H1 (cell line): Measurements from ENCODE around the gene PARS2. TPM values are rescaled to one million over a fixed set of nuclear protein-coding genes. Genes with fewer than 3 reads are reported as not detected.

ENCODE experiments used
- CTCF ChIA-PET: fragments of 300-600 bp; sonication (Branson Sonifier 250); formaldehyde crosslinking; loops from one replicate; lab custom pipeline; 2021; ENCODE audit not compliant: partially characterized antibody; lab: Charles Lee
- POLR2A ChIA-PET: fragments of 300-600 bp; sonication (Branson Sonifier 250); formaldehyde crosslinking; loops from one replicate; lab custom pipeline; 2021; ENCODE audit warnings: inconsistent platforms; ENCODE audit not compliant: partially characterized antibody; lab: Charles Lee
- DNase-seq, 2 experiments: peaks; one replicate each; pipeline versions ENCODE4 v3.0.0 to v3.0.0-alpha.2; 2010 to 2022; ENCODE audit warnings: low spot score in 2 of 2, low read depth in 1 of 2, mixed read lengths in 1 of 2
- FAIRE-seq: peaks from 2 replicates; lab custom pipeline; 2011; peaks lifted over from hg19 to GRCh38; lab: Jason Lieb, UNC
- H2AFZ ChIP-seq: 2 replicates; pipeline ENCODE4 v1.8.1; 2012; ENCODE audit warnings: low read length, inconsistent platforms
- H2AK5ac ChIP-seq: 2 replicates; pipeline ENCODE4 v1.6.1; 2013; ENCODE audit warnings: low read depth, low read length
- H2BK120ac ChIP-seq: replicated peaks from 2 replicates; pipeline ENCODE3; 2013; ENCODE audit warnings: low read depth, low read length, inconsistent platforms
- H2BK12ac ChIP-seq: 2 replicates; pipeline ENCODE4 v1.6.1; 2013; ENCODE audit warnings: low read depth, low read length
- H2BK15ac ChIP-seq: 2 replicates; pipeline ENCODE4 v1.6.1; 2013; ENCODE audit warnings: low read length
- H2BK20ac ChIP-seq: 2 replicates; pipeline ENCODE4 v1.6.1; 2013; ENCODE audit warnings: low read length
- H2BK5ac ChIP-seq: 2 replicates; pipeline ENCODE4 v1.6.1; 2013; ENCODE audit warnings: low read depth, low read length
- H3K14ac ChIP-seq: 2 replicates; pipeline ENCODE4 v1.6.1; 2013; ENCODE audit warnings: inconsistent platforms; ENCODE audit not compliant: insufficient read length
- H3K18ac ChIP-seq: 2 replicates; pipeline ENCODE4 v1.6.1; 2013; ENCODE audit warnings: low read length; ENCODE audit errors: extremely low read depth
- H3K23ac ChIP-seq: 2 replicates; pipeline ENCODE4 v1.6.1; 2013; ENCODE audit warnings: inconsistent platforms; ENCODE audit not compliant: insufficient read length
- H3K23me2 ChIP-seq: 2 replicates; pipeline ENCODE4 v1.6.1; 2013; ENCODE audit warnings: low read depth, low read length
- H3K27ac ChIP-seq: 2 replicates; pipeline ENCODE4 v1.6.1; 2011; ENCODE audit warnings: low read depth, low read length, inconsistent platforms
- H3K27me3 ChIP-seq, 4 experiments: replicated peaks in 1 of 4; 1 replicate in 1 of 4; 2 replicates in 3 of 4; pipeline versions ENCODE4 v1.6.1 to v1.8.1; 2011 to 2013; ENCODE audit warnings: low read length in 3 of 4, mild to moderate bottlenecking in 3 of 4, inconsistent platforms in 2 of 4, mixed read lengths in 2 of 4, moderate library complexity in 1 of 4; ENCODE audit not compliant: control insufficient read depth in 3 of 4, insufficient read depth in 3 of 4; ENCODE audit errors: extremely low read depth in 1 of 4
- H3K36me3 ChIP-seq, 4 experiments: 2 replicates each; pipeline versions ENCODE4 v1.6.1 to v1.8.1; 2011 to 2013; ENCODE audit warnings: mild to moderate bottlenecking in 4 of 4, low read length in 3 of 4, moderate library complexity in 2 of 4, control low read depth in 1 of 4, inconsistent platforms in 1 of 4; ENCODE audit not compliant: insufficient read depth in 4 of 4, control insufficient read depth in 2 of 4
- H3K4ac ChIP-seq: replicated peaks from 2 replicates; pipeline ENCODE3; 2013; ENCODE audit warnings: low read length, low read depth, mixed read lengths, inconsistent platforms; ENCODE audit not compliant: insufficient read length
- H3K4me1 ChIP-seq, 4 experiments: replicated peaks in 1 of 4; 1 replicate in 1 of 4; 2 replicates in 3 of 4; pipeline versions ENCODE4 v1.6.1 to v1.8.1; 2011 to 2013; ENCODE audit warnings: low read length in 3 of 4, inconsistent platforms in 2 of 4, mixed read lengths in 1 of 4; ENCODE audit not compliant: insufficient read depth in 4 of 4, control insufficient read depth in 3 of 4
- H3K4me2 ChIP-seq, 2 experiments: 2 replicates each; pipeline versions ENCODE4 v1.6.1 to v1.8.1; 2011 to 2013; ENCODE audit warnings: low read depth in 2 of 2, low read length in 2 of 2, control low read depth in 1 of 2, inconsistent platforms in 1 of 2, mild to moderate bottlenecking in 1 of 2; ENCODE audit not compliant: insufficient read depth in 1 of 2
- H3K4me3 ChIP-seq, 4 experiments: fragments of 200-600, 300-600 bp in 1 of 4; sonication (generic), shearing (Covaris generic), sonication (Bioruptor Twin) in 1 of 4; 2 replicates each; pipeline versions ENCODE4 v1.5.1 to v1.8.1; 2011 to 2016; ENCODE audit warnings: low read length in 4 of 4, low read depth in 3 of 4, control low read depth in 2 of 4, inconsistent platforms in 2 of 4, mild to moderate bottlenecking in 2 of 4, mixed read lengths in 1 of 4, moderate library complexity in 1 of 4; ENCODE audit not compliant: insufficient read depth in 2 of 4; ENCODE audit errors: extremely low read depth in 1 of 4
- H3K56ac ChIP-seq: replicated peaks from 2 replicates; pipeline ENCODE3; 2013; ENCODE audit warnings: low read depth, mild to moderate bottlenecking, mixed read lengths, low read length, inconsistent platforms; ENCODE audit not compliant: insufficient read length
- H3K79me1 ChIP-seq: 2 replicates; pipeline ENCODE4 v1.6.1; 2013; ENCODE audit warnings: low read depth, low read length, control low read depth
- H3K79me2 ChIP-seq, 2 experiments: 2 replicates each; pipeline versions ENCODE4 v1.6.1 to v1.8.1; 2012 to 2013; ENCODE audit warnings: low read length in 2 of 2, mild to moderate bottlenecking in 2 of 2, inconsistent platforms in 1 of 2; ENCODE audit not compliant: insufficient read depth in 2 of 2, control insufficient read depth in 1 of 2
- H3K9ac ChIP-seq, 4 experiments: replicated peaks in 1 of 4; 1 replicate in 1 of 4; 2 replicates in 3 of 4; pipeline versions ENCODE4 v1.6.1 to v1.8.1; 2011 to 2013; ENCODE audit warnings: low read depth in 3 of 4, low read length in 3 of 4, control low read depth in 2 of 4, mild to moderate bottlenecking in 2 of 4, moderate library complexity in 2 of 4, inconsistent platforms in 1 of 4; ENCODE audit errors: extremely low read depth in 1 of 4
- H3K9me3 ChIP-seq, 2 experiments: 2 replicates each; pipeline versions ENCODE4 v1.6.1 to v1.8.1; 2012 to 2013; ENCODE audit warnings: mild to moderate bottlenecking in 2 of 2, moderate library complexity in 2 of 2, control low read depth in 1 of 2, inconsistent platforms in 1 of 2, low read depth in 1 of 2, low read length in 1 of 2, mixed read lengths in 1 of 2; ENCODE audit not compliant: insufficient read depth in 2 of 2
- H4K20me1 ChIP-seq, 2 experiments: replicated peaks in 1 of 2; 2 replicates each; pipeline versions ENCODE3 to v1.8.1; 2011 to 2013; ENCODE audit warnings: inconsistent platforms in 2 of 2, low read length in 2 of 2, mild to moderate bottlenecking in 1 of 2; ENCODE audit not compliant: insufficient read depth in 2 of 2, control insufficient read depth in 1 of 2
- H4K5ac ChIP-seq: 2 replicates; pipeline ENCODE4 v1.6.1; 2013; ENCODE audit warnings: low read length, low read depth, mixed read lengths, inconsistent platforms; ENCODE audit not compliant: insufficient read length
- H4K8ac ChIP-seq: 2 replicates; pipeline ENCODE4 v1.8.0; 2013; ENCODE audit warnings: mild to moderate bottlenecking, moderate library complexity, low read length, inconsistent platforms; ENCODE audit not compliant: insufficient read depth; ENCODE audit errors: extremely low read depth
- H4K91ac ChIP-seq: replicated peaks from 2 replicates; pipeline ENCODE3; 2013; ENCODE audit warnings: low read length, mixed read lengths, inconsistent platforms; ENCODE audit not compliant: insufficient read length
- CEBPB ChIP-seq: IDR thresholded peaks from 2 replicates; pipeline ENCODE4 v1.6.1; 2012; ENCODE audit warnings: low read depth, low read length
- KDM1A ChIP-seq: fragments of 200-600, 300-600 bp; sonication (generic); IDR thresholded peaks from 2 replicates; pipeline ENCODE4 v1.7.1; 2016; ENCODE audit warnings: mild to moderate bottlenecking, low read length, borderline replicate concordance
- NANOG ChIP-seq: IDR thresholded peaks from 2 replicates; pipeline ENCODE4 v1.6.1; 2011; ENCODE audit warnings: low read length, low read depth, mild to moderate bottlenecking, inconsistent platforms; ENCODE audit not compliant: insufficient read depth, poor library complexity, severe bottlenecking
- NRF1 ChIP-seq: IDR thresholded peaks from 2 replicates; pipeline ENCODE4 v1.6.1; 2011; ENCODE audit warnings: mild to moderate bottlenecking, low read depth, low read length, improper control_type of control experiment
- SAP30 ChIP-seq: fragments of 300-600 bp; sonication (generic); IDR thresholded peaks from 2 replicates; pipeline ENCODE4 v1.7.1; 2012; ENCODE audit warnings: low read length, moderate library complexity, mild to moderate bottlenecking, inconsistent platforms; ENCODE audit not compliant: insufficient read depth, insufficient replicate concordance
- WGBS, 2 experiments: shearing (Covaris generic) in 1 of 2; methylation state at CpG; one replicate each; pipeline versions ENCODE4 v1.1.6 to v1.1.7; 2013 to 2015; ENCODE audit warnings: low lambda C conversion rate in 2 of 2, mixed read lengths in 2 of 2, inconsistent platforms in 1 of 2, low coverage in 1 of 2, missing lambda C conversion rate in 1 of 2; ENCODE audit not compliant: insufficient replicate concordance in 2 of 2, insufficient coverage in 1 of 2, insufficient read length in 1 of 2; ENCODE audit errors: extremely low coverage in 1 of 2, missing lambda C conversion rate in 1 of 2; 5-methylcytosine and 5-hydroxymethylcytosine counted together
- polyA plus RNA-seq, 7 experiments: library from polyadenylated mRNA; depleted of rRNA in 3 of 7; stranded (reverse) in 5 of 7; unstranded in 2 of 7; fragments of >200 nt in 5 of 7; fragments of 200-250 nt in 2 of 7; gene quantifications; 1 replicate in 5 of 7; 2 replicates in 1 of 7; 4 replicates in 1 of 7; pipeline versions ENCODE4 v1.2.1 to v1.2.3, GENCODE V29; 2011 to 2013; ENCODE audit warnings: missing spikeins in 2 of 7, mixed read lengths in 2 of 7
- total RNA-seq: library from RNA; stranded (reverse); fragmentation: NEBNext Ultra II Directional; extraction: Animal tissue kit (Norgen Biotek cat#: 25700); gene quantifications from 2 replicates; pipeline ENCODE4 v1.2.1, GENCODE V29; 2021
- TF ChIP-seq, protein P1 (sequence below), 3 experiments: IDR thresholded peaks; 1 replicate in 2 of 3; 2 replicates in 1 of 3; pipeline versions ENCODE4 v1.5.1 to v1.6.1; 2011; ENCODE audit warnings: low read length in 3 of 3, mild to moderate bottlenecking in 3 of 3, inconsistent platforms in 2 of 3, low read depth in 1 of 3, moderate library complexity in 1 of 3; ENCODE audit not compliant: insufficient read depth in 1 of 3; ENCODE audit errors: control extremely low read depth in 1 of 3

Gene PARS2
- total and polyA plus RNA-seq, 2 of the 8 experiments (the other 6 are each of a cell fraction or from before 2014, with no cell fraction given), result 8.9 to 10.0 TPM

- Histone ChIP-seq H3K27me3 (peaks cover 0 to 3% (median 0%) of the 10 kb centered on the region in 4 experiments; a peak in 3 of 7 replicates), H4K5ac (no peak overlapping the region), H3K18ac (no peak overlapping the region), H4K91ac (no peak overlapping the region), H3K27ac (no peak overlapping the region), H3K56ac (no peak overlapping the region), H3K4me1 (no peaks in the 10 kb centered on the region; a peak in 1 of 7 replicates), H3K36me3 (peaks cover 0 to 11% (median 4%) of the 10 kb centered on the region in 4 experiments; a peak in 3 of 8 replicates), H2AFZ (peak overlapping the region; percentile 88), H3K4ac (no peak overlapping the region), H3K9me3 (no peaks in the 10 kb centered on the region)
- POLR2A ChIA-PET, result interaction anchor here (0.9 to 2.1 kb wide), 9 partner anchors 10 to 78 kb away, joined by 3 to 9 read pairs (median 4); no protein-coding TSS in a partner anchor
- DNase-seq, result no peak
- TF ChIP-seq, protein P1, sequence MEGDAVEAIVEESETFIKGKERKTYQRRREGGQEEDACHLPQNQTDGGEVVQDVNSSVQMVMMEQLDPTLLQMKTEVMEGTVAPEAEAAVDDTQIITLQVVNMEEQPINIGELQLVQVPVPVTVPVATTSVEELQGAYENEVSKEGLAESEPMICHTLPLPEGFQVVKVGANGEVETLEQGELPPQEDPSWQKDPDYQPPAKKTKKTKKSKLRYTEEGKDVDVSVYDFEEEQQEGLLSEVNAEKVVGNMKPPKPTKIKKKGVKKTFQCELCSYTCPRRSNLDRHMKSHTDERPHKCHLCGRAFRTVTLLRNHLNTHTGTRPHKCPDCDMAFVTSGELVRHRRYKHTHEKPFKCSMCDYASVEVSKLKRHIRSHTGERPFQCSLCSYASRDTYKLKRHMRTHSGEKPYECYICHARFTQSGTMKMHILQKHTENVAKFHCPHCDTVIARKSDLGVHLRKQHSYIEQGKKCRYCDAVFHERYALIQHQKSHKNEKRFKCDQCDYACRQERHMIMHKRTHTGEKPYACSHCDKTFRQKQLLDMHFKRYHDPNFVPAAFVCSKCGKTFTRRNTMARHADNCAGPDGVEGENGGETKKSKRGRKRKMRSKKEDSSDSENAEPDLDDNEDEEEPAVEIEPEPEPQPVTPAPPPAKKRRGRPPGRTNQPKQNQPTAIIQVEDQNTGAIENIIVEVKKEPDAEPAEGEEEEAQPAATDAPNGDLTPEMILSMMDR (IDR thresholded peaks at IDR 0.05; ENCODE audit: control extremely low read depth in 1 of 3, insufficient read depth in 1 of 3, low read depth in 1 of 3, low read length in 3 of 3), result no peak
- TF ChIP-seq CEBPB, result no peak
- no peak for TF ChIP-seq KDM1A
- no peak for TF ChIP-seq NRF1
- no peak for TF ChIP-seq SAP30
- TF ChIP-seq NANOG, result no peak
- TF ChIP-seq, all 59 proteins: peak for 0
- no peaks in the 10 kb centered on the region for H3K79me1 ChIP-seq
- H3K23ac ChIP-seq, result no peak overlapping the region
- H2BK20ac ChIP-seq, result no peak overlapping the region
- no peak for FAIRE-seq
- H3K14ac ChIP-seq, result no peak overlapping the region
- peak overlapping the region; percentile 60 to 82 for H3K4me2 ChIP-seq
- H2BK5ac ChIP-seq, result peak overlapping the region; percentile 46; the same call in 1 of the 2 replicates
- CTCF ChIA-PET, result interaction anchor here (0.6 to 3.3 kb wide), 10 partner anchors 10 to 86 kb away, joined by 3 to 22 read pairs (median 4); partner anchors contain the start of gene TTC22
- H3K9ac ChIP-seq, result peak overlapping the region in 1 of 4 experiments; percentile 14; a peak in 1 of 7 replicates
- H2BK120ac ChIP-seq, result no peak overlapping the region
- no peak overlapping the region for H2AK5ac ChIP-seq
- peaks cover 0 to 12% of the 10 kb centered on the region in 2 experiments; a peak in 2 of 4 replicates for H3K79me2 ChIP-seq
- 91% methylated on average over 7 of the region's 7 CpGs; no CpG with 5 or more reads in 1 of the 2 experiments for WGBS, 2 experiments
- H3K23me2 ChIP-seq, result peaks cover 5% of the 10 kb centered on the region
- H2BK12ac ChIP-seq, result no peak overlapping the region; the same call in 1 of the 2 replicates
- no peaks in the 10 kb centered on the region for H4K20me1 ChIP-seq
- H2BK15ac ChIP-seq, result no peak overlapping the region
- peak overlapping the region; percentile 82 for H4K8ac ChIP-seq
- H3K4me3 ChIP-seq, result peak overlapping the region; percentile 32 to 95 (median 94); a peak in 6 of 8 replicates
Observed at GRCh38 chr1:54714881-54715492, 49.3 kb downstream of the PARS2 start.
